Neural cell (in vitro differentiated cells): Measurements from ENCODE around the gene CWC27.

Source experiments
- TAF1 ChIP-seq: IDR thresholded peaks from 2 replicates; pipeline ENCODE4 v1.6.1; 2012; ENCODE audit warnings: low read depth
- TF ChIP-seq, protein P1 (sequence below): fragments of 450-650 bp; IDR thresholded peaks from 2 replicates; pipeline ENCODE4 v1.5.1; 2014; ENCODE audit warnings: antibody characterized with exemption, mild to moderate bottlenecking, moderate library complexity; ENCODE audit not compliant: poor library complexity, severe bottlenecking

DNA sequence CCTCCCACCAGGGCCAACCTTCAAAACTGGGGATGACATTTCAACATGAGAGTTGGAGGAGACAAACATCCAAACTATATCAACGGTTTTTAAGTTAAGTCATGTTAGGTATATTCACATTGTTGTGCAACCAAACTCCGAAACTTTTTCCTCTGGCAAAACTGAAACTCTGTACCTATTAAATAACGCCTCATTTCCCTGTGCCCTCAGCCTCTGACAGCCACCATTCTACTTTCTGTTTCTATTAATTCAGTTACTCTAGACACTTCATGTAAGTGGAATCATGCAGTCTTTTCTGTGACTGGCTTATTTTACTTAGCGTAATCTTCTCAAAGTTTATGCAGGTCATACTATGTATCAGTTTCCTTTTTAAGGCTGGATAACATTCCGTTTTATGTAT is 85.0 kb downstream of the CWC27 start:
- TF ChIP-seq, protein P1, sequence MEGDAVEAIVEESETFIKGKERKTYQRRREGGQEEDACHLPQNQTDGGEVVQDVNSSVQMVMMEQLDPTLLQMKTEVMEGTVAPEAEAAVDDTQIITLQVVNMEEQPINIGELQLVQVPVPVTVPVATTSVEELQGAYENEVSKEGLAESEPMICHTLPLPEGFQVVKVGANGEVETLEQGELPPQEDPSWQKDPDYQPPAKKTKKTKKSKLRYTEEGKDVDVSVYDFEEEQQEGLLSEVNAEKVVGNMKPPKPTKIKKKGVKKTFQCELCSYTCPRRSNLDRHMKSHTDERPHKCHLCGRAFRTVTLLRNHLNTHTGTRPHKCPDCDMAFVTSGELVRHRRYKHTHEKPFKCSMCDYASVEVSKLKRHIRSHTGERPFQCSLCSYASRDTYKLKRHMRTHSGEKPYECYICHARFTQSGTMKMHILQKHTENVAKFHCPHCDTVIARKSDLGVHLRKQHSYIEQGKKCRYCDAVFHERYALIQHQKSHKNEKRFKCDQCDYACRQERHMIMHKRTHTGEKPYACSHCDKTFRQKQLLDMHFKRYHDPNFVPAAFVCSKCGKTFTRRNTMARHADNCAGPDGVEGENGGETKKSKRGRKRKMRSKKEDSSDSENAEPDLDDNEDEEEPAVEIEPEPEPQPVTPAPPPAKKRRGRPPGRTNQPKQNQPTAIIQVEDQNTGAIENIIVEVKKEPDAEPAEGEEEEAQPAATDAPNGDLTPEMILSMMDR: no peak
- no peak for TF ChIP-seq TAF1
